CD4-positive, CD25-positive, alpha-beta regulatory T cell (primary cell): ENCODE measurements around the gene TTC28. TPM values are rescaled to one million over a fixed set of nuclear protein-coding genes. Genes with fewer than 3 reads are reported as not detected.

Source experiments
- ATAC-seq, 2 donors: fragments of 150-1000 bp; cut with Tn5 transposase; one replicate each; pipeline ENCODE4 v1.10.0; 2021; ENCODE audit warnings: low read depth in 2 of 2, moderate number of reproducible peaks in 2 of 2, moderate library complexity in 1 of 2
- DNase-seq, 3 donors: peaks; one replicate each; pipeline versions ENCODE4 v3.0.0 to v3.0.0-alpha.2; 2012 to 2022; ENCODE audit warnings: mixed read lengths in 1 of 3
- H3K27ac ChIP-seq: one replicate; pipeline ENCODE4 v1.7.0; 2013; ENCODE audit warnings: mild to moderate bottlenecking, low read length; ENCODE audit not compliant: insufficient read depth, poor library complexity, severe bottlenecking
- H3K27me3 ChIP-seq: one replicate; pipeline ENCODE4 v1.7.0; 2013; ENCODE audit warnings: low read length; ENCODE audit not compliant: control insufficient read depth, insufficient read depth
- H3K36me3 ChIP-seq: one replicate; pipeline ENCODE4 v1.7.0; 2013; ENCODE audit warnings: mild to moderate bottlenecking, low read length, moderate library complexity; ENCODE audit not compliant: control insufficient read depth, insufficient read depth
- H3K4me1 ChIP-seq: 2 replicates; pipeline ENCODE4 v1.7.0; 2013; ENCODE audit warnings: mild to moderate bottlenecking, low read length; ENCODE audit not compliant: insufficient read depth, control insufficient read depth, poor library complexity, severe bottlenecking
- H3K4me3 ChIP-seq: one replicate; pipeline ENCODE4 v1.7.0; 2013; ENCODE audit warnings: low read depth, mild to moderate bottlenecking, low read length, moderate library complexity
- H3K9me3 ChIP-seq, 2 experiments: 1 replicate in 1 of 2; 2 replicates in 1 of 2; pipeline ENCODE4 v1.7.0; 2013; ENCODE audit warnings: low read length in 2 of 2, mild to moderate bottlenecking in 1 of 2, moderate library complexity in 1 of 2; ENCODE audit not compliant: control insufficient read depth in 2 of 2
- H3K27ac Mint-ChIP-seq, 3 donors: one replicate each; pipeline ENCODE4 v1.8.0; 2020 to 2022; ENCODE audit warnings: mild to moderate bottlenecking in 3 of 3, mixed read lengths in 3 of 3, moderate library complexity in 2 of 3
- H3K27me3 Mint-ChIP-seq: one replicate; pipeline ENCODE4 v1.8.0; 2022; ENCODE audit warnings: mild to moderate bottlenecking, mixed read lengths
- H3K36me3 Mint-ChIP-seq: one replicate; pipeline ENCODE4 v1.8.0; 2020; ENCODE audit warnings: mixed read lengths
- H3K4me1 Mint-ChIP-seq, 4 donors: one replicate each; pipeline ENCODE4 v1.8.0; 2020 to 2022; ENCODE audit warnings: mixed read lengths in 4 of 4, mild to moderate bottlenecking in 1 of 4
- H3K4me3 Mint-ChIP-seq, 4 donors: one replicate each; pipeline ENCODE4 v1.8.0; 2020 to 2022; ENCODE audit warnings: mild to moderate bottlenecking in 4 of 4, mixed read lengths in 4 of 4, moderate library complexity in 3 of 4
- H3K9me3 Mint-ChIP-seq, 7 donors: one replicate each; pipeline ENCODE4 v1.8.0; 2020 to 2022; ENCODE audit warnings: mixed read lengths in 7 of 7, mild to moderate bottlenecking in 3 of 7, moderate library complexity in 2 of 7
- polyA plus RNA-seq, 4 donors: library from polyadenylated mRNA; unstranded; fragments of 300-500 nt; fragmentation: Illumina TruSeq; gene quantifications; one replicate each; pipeline ENCODE4 v1.2.3, GENCODE V29; 2021
- total RNA-seq: library from RNA; stranded (reverse); gene quantifications from one replicate; pipeline ENCODE4 v1.2.3, GENCODE V29; 2022

TTC28 gene
- total and polyA plus RNA-seq, 5 donors from 2014 or later = 0.02 to 2.7 (median 0.28) TPM; not detected in 1

DNA sequence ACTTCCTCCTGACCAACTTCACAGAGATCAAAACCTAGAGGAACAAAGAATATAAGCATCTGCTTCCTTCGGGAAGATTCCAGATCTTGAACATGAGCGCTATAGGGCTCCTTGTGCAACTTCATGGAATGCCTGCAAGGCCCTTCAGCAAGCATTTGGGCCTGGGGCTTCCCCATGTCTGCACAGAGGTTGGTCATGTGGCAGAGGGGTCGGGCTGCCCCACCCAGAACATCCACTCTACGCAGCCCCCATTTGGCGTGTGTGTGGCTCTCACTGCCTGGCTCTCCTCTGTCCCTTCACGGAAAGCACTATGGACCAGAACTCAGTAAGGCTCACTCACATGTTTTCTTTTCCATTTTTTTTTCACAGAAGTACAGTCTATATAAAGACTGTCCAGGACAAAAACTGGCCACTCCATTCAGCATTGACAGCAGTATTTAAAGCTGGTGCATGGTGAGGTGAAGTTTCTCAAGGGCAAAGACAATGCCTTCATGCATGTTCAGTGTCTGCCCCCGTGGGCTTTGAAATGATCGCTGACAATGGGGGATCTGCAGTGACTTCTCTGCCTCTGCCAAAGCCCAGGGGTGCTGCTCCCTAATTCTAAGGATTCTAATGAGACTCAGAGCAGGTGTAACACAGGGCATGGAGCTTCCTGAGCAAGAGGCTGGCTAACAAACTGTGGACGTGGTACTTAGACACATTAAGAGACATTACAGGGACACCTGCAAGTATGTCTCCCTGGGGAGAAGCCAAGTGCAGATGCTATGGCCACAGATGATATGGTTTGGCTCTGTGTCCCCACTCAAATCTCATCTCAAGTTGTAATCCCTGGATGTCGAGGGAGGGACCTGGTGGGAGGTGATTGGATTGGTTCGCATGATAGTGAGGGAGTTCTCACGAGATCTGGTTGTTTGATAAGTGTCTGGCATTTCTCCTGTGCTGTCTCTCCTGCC lies 694.0 kb downstream of the TTC28 start:
- DNase-seq = no peak

GRCh38 chr22:27984723-27985122 lies 694.9 kb downstream of the TTC28 start:
- ATAC-seq (no peak), DNase-seq (no peak)
- no peaks in the 10 kb centered on the region for H3K27me3 ChIP-seq
- Mint-ChIP-seq H3K27ac (no peak overlapping the region), H3K36me3 (peaks cover 24% of the 10 kb centered on the region), H3K4me1 (peaks cover 0 to 2% (median under 1%) of the 10 kb centered on the region in 4 donors), H3K9me3 (no peaks in the 10 kb centered on the region), H3K27me3 (no peaks in the 10 kb centered on the region), H3K4me3 (no peak overlapping the region)
- no peak overlapping the region for H3K27ac ChIP-seq
- H3K9me3 ChIP-seq = no peaks in the 10 kb centered on the region
- no peaks in the 10 kb centered on the region for H3K36me3 ChIP-seq
- no peak overlapping the region for H3K4me3 ChIP-seq
- no peaks in the 10 kb centered on the region for H3K4me1 ChIP-seq

More for the DNA sequence above, 694.0 kb downstream of the TTC28 start:
- Histone ChIP-seq H3K27ac (no peak overlapping the region), H3K36me3 (no peaks in the 10 kb centered on the region), H3K4me1 (no peaks in the 10 kb centered on the region), H3K27me3 (no peaks in the 10 kb centered on the region), H3K4me3 (no peak overlapping the region), H3K9me3 (no peaks in the 10 kb centered on the region)
- Mint-ChIP-seq H3K36me3 (peaks cover 24% of the 10 kb centered on the region), H3K4me1 (peaks cover 0 to 2% (median under 1%) of the 10 kb centered on the region in 4 donors), H3K4me3 (no peak overlapping the region), H3K27ac (no peak overlapping the region), H3K9me3 (no peaks in the 10 kb centered on the region), H3K27me3 (no peaks in the 10 kb centered on the region)
- no peak for ATAC-seq

DNA sequence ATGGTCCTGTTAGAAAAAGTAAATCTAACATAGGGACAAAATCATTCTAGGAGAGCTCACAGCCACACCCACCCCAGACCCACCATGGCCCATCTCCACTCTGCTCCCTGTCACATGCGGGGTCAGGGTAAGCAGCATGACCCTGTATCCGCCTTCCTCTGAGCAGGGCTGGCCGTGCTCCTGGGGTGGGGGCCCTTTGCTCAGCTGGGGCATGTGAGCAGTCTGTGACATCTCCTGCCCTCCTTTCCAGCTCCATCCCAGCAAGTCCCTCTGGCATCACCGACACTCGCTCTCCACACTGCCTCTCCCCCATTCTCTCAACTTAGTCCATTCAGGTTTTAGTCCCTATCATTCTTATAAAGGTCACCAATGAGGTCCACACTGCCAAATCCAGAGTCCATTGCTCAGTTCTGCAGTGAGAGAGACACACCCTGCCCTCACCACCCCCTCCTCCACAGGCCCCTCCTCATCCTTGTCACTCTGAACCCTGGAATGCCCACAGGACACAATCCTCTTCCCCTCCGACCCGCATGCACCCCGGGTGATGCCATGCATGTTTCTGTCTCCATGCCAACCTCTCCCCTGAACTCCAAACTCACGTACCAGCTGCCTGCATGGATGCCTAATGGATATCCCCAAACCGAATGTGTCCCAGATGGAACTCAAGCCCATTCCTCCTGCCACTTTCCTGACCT lies 695.5 kb downstream of the TTC28 start:
- DNase-seq (no peak), ATAC-seq (no peak)
- peaks cover 0 to 2% (median under 1%) of the 10 kb centered on the region in 4 donors for H3K4me1 Mint-ChIP-seq
- no peak overlapping the region for H3K4me3 ChIP-seq
- no peaks in the 10 kb centered on the region for H3K9me3 Mint-ChIP-seq
- no peaks in the 10 kb centered on the region for H3K36me3 ChIP-seq
- no peaks in the 10 kb centered on the region for H3K9me3 ChIP-seq
- H3K27ac Mint-ChIP-seq = peak overlapping the region in 1 of 3 donors; percentile 67
- H3K27me3 ChIP-seq = no peaks in the 10 kb centered on the region
- H3K27ac ChIP-seq = no peak overlapping the region
- no peak overlapping the region for H3K4me3 Mint-ChIP-seq
- peaks cover 24% of the 10 kb centered on the region for H3K36me3 Mint-ChIP-seq
- no peaks in the 10 kb centered on the region for H3K27me3 Mint-ChIP-seq
- no peaks in the 10 kb centered on the region for H3K4me1 ChIP-seq

DNA sequence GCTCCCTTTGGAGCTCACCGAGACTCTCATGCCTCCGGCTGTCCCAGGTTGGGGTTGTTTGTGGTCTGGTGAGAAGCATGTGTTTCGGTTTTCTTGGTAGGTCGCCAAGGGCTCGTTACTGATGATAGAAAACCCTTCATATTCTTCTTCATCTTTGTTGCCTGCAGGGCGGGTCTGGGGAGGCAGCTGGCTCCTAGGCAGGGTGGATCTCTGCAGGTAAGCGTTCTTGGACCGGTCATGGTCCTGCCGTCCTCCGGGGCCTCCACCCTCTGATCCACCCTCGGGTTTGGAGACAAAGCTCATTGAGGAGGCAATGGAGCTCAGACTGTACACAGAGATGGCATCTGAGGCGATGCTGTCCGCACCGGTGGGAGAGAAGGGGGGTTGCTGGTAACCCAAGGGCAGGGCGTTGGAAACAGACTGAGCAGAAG lies 696.3 kb downstream of the TTC28 start:
- H3K4me3 Mint-ChIP-seq = no peak overlapping the region
- no peak for DNase-seq
- no peaks in the 10 kb centered on the region for H3K9me3 ChIP-seq
- no peaks in the 10 kb centered on the region for H3K9me3 Mint-ChIP-seq
- peaks cover 0 to 2% (median 0%) of the 10 kb centered on the region in 4 donors for H3K4me1 Mint-ChIP-seq
- H3K36me3 Mint-ChIP-seq = peaks cover 24% of the 10 kb centered on the region
- no peak overlapping the region for H3K27ac Mint-ChIP-seq
- H3K27me3 ChIP-seq = no peaks in the 10 kb centered on the region
- no peaks in the 10 kb centered on the region for H3K36me3 ChIP-seq
- H3K4me3 ChIP-seq = no peak overlapping the region
- ATAC-seq = no peak
- H3K4me1 ChIP-seq = no peaks in the 10 kb centered on the region
- no peak overlapping the region for H3K27ac ChIP-seq
- no peaks in the 10 kb centered on the region for H3K27me3 Mint-ChIP-seq

DNA sequence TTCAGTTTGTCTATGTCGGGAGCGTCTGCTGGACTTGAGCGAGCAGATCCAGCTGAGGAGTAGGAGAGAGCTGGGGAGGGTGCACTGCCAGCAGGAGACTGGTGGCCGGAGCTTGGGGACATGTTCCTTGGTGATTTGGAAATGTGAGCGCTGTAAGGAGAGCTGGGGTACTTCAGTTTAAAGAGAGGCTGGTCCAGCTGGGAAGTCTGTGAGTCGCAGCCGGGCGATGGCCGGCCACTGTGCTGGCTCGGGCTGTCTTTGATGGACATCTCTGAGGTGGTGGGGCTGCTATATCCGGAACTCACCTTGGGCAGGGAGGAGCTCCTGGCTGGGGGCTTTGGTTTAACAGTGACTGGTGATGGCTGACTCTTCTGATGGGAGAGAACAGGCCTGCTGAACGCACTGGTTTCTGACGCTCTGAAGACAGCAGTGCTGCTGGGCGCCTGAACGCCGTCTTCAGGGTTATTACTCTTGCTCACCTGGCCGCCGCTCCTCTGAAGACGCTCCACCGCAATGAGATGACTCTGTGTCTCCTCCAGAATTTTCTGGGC lies 696.9 kb downstream of the TTC28 start:
- H3K27me3 ChIP-seq = no peaks in the 10 kb centered on the region
- H3K4me3 Mint-ChIP-seq = no peak overlapping the region
- no peak overlapping the region for H3K4me3 ChIP-seq
- H3K4me1 Mint-ChIP-seq = peaks cover 0 to 3% (median 0%) of the 10 kb centered on the region in 4 donors
- no peak overlapping the region for H3K27ac ChIP-seq
- ATAC-seq (no peak), DNase-seq (no peak)
- H3K36me3 Mint-ChIP-seq = peaks cover 24% of the 10 kb centered on the region
- peak overlapping the region in 1 of 3 donors; percentile 3 for H3K27ac Mint-ChIP-seq
- H3K4me1 ChIP-seq = no peaks in the 10 kb centered on the region
- H3K27me3 Mint-ChIP-seq = no peaks in the 10 kb centered on the region
- H3K36me3 ChIP-seq = no peaks in the 10 kb centered on the region
- no peaks in the 10 kb centered on the region for H3K9me3 ChIP-seq
- H3K9me3 Mint-ChIP-seq = no peaks in the 10 kb centered on the region

- Histone ChIP-seq H3K4me3 (no peak overlapping the region), H3K27me3 (no peaks in the 10 kb centered on the region), H3K9me3 (no peaks in the 10 kb centered on the region), H3K36me3 (no peaks in the 10 kb centered on the region), H3K27ac (no peak overlapping the region), H3K4me1 (no peaks in the 10 kb centered on the region)
- ATAC-seq (no peak), DNase-seq (no peak)
- Mint-ChIP-seq H3K36me3 (peaks cover 30% of the 10 kb centered on the region), H3K4me1 (peaks cover 0 to 5% (median 0%) of the 10 kb centered on the region in 4 donors), H3K27ac (no peak overlapping the region), H3K27me3 (no peaks in the 10 kb centered on the region), H3K9me3 (no peaks in the 10 kb centered on the region), H3K4me3 (no peak overlapping the region)
Observed at GRCh38 chr22:27982106-27982505, 697.5 kb downstream of the TTC28 start.

DNA sequence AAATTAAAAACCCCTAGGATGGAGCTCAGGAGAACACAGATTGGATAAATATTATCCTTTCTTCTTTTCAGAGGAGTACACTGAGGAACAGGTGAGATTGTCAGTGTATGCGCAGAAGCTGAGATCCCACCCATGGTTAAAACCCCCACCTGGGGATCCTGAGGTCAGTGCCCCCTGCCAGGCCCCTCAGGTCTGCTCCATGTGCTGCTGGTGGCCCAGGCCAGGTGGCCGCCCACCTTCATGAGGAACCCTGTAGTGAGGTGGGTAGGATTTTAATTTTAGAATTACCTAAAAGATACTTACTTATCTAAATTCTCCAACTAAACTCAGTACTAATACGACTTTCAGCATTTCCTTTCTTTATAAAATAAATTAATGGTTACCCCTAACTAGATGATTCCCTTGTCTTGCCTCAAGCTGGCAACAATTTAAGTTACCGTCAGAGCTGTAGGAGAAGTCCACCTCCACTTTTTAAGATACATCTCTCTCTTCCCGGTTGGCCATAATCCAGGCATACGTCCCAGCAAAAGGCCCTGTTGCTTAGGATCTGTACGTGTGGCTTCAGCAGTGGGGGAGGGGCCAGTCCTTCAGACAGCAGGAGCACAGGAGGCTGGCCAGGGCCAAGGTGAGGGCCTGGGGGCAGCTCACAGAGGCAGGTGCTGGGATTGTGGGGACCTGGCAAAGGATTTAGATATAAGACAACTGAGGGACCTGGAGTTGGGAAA lies 699.1 kb downstream of the TTC28 start:
- H3K27ac Mint-ChIP-seq = no peak overlapping the region
- no peak overlapping the region for H3K4me3 ChIP-seq
- H3K4me1 Mint-ChIP-seq = peaks cover 0 to 7% (median 0%) of the 10 kb centered on the region in 4 donors
- no peaks in the 10 kb centered on the region for H3K4me1 ChIP-seq
- no peaks in the 10 kb centered on the region for H3K36me3 ChIP-seq
- no peaks in the 10 kb centered on the region for H3K27me3 Mint-ChIP-seq
- H3K9me3 ChIP-seq = no peaks in the 10 kb centered on the region
- H3K27ac ChIP-seq = no peak overlapping the region
- H3K9me3 Mint-ChIP-seq = no peaks in the 10 kb centered on the region
- H3K4me3 Mint-ChIP-seq = no peak overlapping the region
- no peak for DNase-seq
- peaks cover 26% of the 10 kb centered on the region for H3K36me3 Mint-ChIP-seq
- no peak for ATAC-seq
- H3K27me3 ChIP-seq = no peaks in the 10 kb centered on the region
